Activated CD4-positive, alpha-beta T cell treated with anti-CD3 and anti-CD28 coated beads for 4 hours (primary cell): ENCODE data around the gene ZCCHC2.

Experiments
- DNase-seq, 2 donors: peaks; one replicate each; pipeline ENCODE4 v3.0.0-alpha.2; 2020

Gene ZCCHC2

GRCh38 chr18:62583376-62583775 lies 60.6 kb downstream of the ZCCHC2 start:
- no peak for DNase-seq

GRCh38 chr18:62584241-62585120 lies 61.7 kb downstream of the ZCCHC2 start:
- peak; percentile 77 to 85 for DNase-seq

- peak; percentile 51 to 53 for DNase-seq
Measured at GRCh38 chr18:62585274-62586150, 62.7 kb downstream of the ZCCHC2 start.

- peak; percentile 62 to 69 for DNase-seq
Measured at GRCh38 chr18:62586151-62586774, 63.4 kb downstream of the ZCCHC2 start.

- no peak for DNase-seq
Measured at GRCh38 chr18:62586781-62587487, 64.1 kb downstream of the ZCCHC2 start.

- no peak for DNase-seq
Measured at GRCh38 chr18:62587689-62588088, 64.9 kb downstream of the ZCCHC2 start.

GRCh38 chr18:62588217-62588616 lies 65.4 kb downstream of the ZCCHC2 start:
- DNase-seq: no peak

GRCh38 chr18:62590799-62591590 lies 68.2 kb downstream of the ZCCHC2 start:
- DNase-seq: no peak

GRCh38 chr18:62596145-62597005 lies 73.5 kb downstream of the ZCCHC2 start:
- DNase-seq: no peak

- no peak for DNase-seq
Measured at GRCh38 chr18:62601871-62602270, 79.0 kb downstream of the ZCCHC2 start.

- no peak for DNase-seq
Measured at GRCh38 chr18:62602706-62603105, 79.9 kb downstream of the ZCCHC2 start.

- no peak for DNase-seq
Measured at GRCh38 chr18:62603211-62603610, 80.4 kb downstream of the ZCCHC2 start.

GRCh38 chr18:62603979-62604378 lies 81.2 kb downstream of the ZCCHC2 start:
- no peak for DNase-seq

- no peak for DNase-seq
Measured at GRCh38 chr18:62605685-62606084, 82.9 kb downstream of the ZCCHC2 start.

- no peak for DNase-seq
Measured at GRCh38 chr18:62606106-62606505, 83.3 kb downstream of the ZCCHC2 start.

GRCh38 chr18:62607302-62607701 lies 84.5 kb downstream of the ZCCHC2 start:
- DNase-seq: no peak

- DNase-seq: no peak
Measured at GRCh38 chr18:62607708-62608428, 85.0 kb downstream of the ZCCHC2 start.

- no peak for DNase-seq
Measured at GRCh38 chr18:62609764-62610163, 86.9 kb downstream of the ZCCHC2 start.

- no peak for DNase-seq
Measured at GRCh38 chr18:62610351-62610700, 87.5 kb downstream of the ZCCHC2 start.
